A673 (cell line): ENCODE results near the gene TBC1D2. TPM values are rescaled to one million over a fixed set of nuclear protein-coding genes. Genes with fewer than 3 reads are reported as not detected.
A peak's percentile ranks its signal among the peaks of the same experiment; 100 is the strongest.

Source experiments
- BruUV-seq: library from RNA; stranded (reverse); fragments of 400-500 nt; replicated peaks from 2 replicates; lab custom pipeline; 2021; lab: Mats Ljungman, UMichigan
- CTCF ChIA-PET: fragments of 300-600 bp; sonication (Branson Sonifier 250); formaldehyde crosslinking; loops from one replicate; lab custom pipeline; 2022; ENCODE audit warnings: antibody characterized with exemption; lab: Charles Lee
- POLR2A ChIA-PET: fragments of 300-600 bp; sonication (Branson Sonifier 250); formaldehyde crosslinking; loops from one replicate; lab custom pipeline; 2022; ENCODE audit warnings: antibody characterized with exemption; ENCODE audit not compliant: low non-redundant PET; lab: Charles Lee
- DNase-seq: peaks from one replicate; pipeline ENCODE4 v3.0.0-alpha.2; 2015; ENCODE audit warnings: low spot score
- H3K27ac ChIP-seq: fragments of 200-600 bp; sonication (generic); 2 replicates; pipeline ENCODE4 v1.5.1; 2016; ENCODE audit warnings: mixed run types, low read depth, mild to moderate bottlenecking, mixed read lengths, antibody characterized with exemption, low read length; ENCODE audit not compliant: poor library complexity, severe bottlenecking
- H3K27me3 ChIP-seq: fragments of 200-600 bp; sonication (generic); replicated peaks from 2 replicates; pipeline ENCODE4 v1.6.1; 2017; ENCODE audit warnings: mixed run types, low read depth, mild to moderate bottlenecking, mixed read lengths, antibody characterized with exemption, low read length; ENCODE audit not compliant: insufficient read depth, poor library complexity
- H3K36me3 ChIP-seq: fragments of 200-600 bp; sonication (generic); 2 replicates; pipeline ENCODE4 v1.6.1; 2016; ENCODE audit warnings: mixed run types, mild to moderate bottlenecking, mixed read lengths, antibody characterized with exemption, low read length; ENCODE audit not compliant: insufficient read depth, poor library complexity, severe bottlenecking
- H3K4me1 ChIP-seq: fragments of 200-600 bp; sonication (generic); 2 replicates; pipeline ENCODE4 v1.6.1; 2017; ENCODE audit warnings: mixed run types, mild to moderate bottlenecking, mixed read lengths, antibody characterized with exemption, low read length; ENCODE audit not compliant: insufficient read depth, poor library complexity, severe bottlenecking
- H3K4me3 ChIP-seq: fragments of 200-600 bp; sonication (generic); 2 replicates; pipeline ENCODE4 v1.5.1; 2016; ENCODE audit warnings: low read depth, mixed run types, mild to moderate bottlenecking, mixed read lengths, low read length; ENCODE audit not compliant: poor library complexity, severe bottlenecking
- H3K9me3 ChIP-seq: fragments of 200-600 bp; sonication (generic); 2 replicates; pipeline ENCODE4 v1.6.1; 2016; ENCODE audit warnings: mixed run types, low read depth, mild to moderate bottlenecking, mixed read lengths, antibody characterized with exemption, low read length; ENCODE audit not compliant: poor library complexity, severe bottlenecking
- EZH2 ChIP-seq: fragments of 200-600 bp; sonication (generic); IDR thresholded peaks from 2 replicates; pipeline ENCODE4 v1.6.1; 2017; ENCODE audit warnings: borderline replicate concordance, low read depth, mild to moderate bottlenecking, mixed read lengths, antibody characterized with exemption, low read length; ENCODE audit not compliant: poor library complexity, severe bottlenecking
- intact Hi-C: fragments of 100-400 bp; cut with micrococcal nuclease; formaldehyde crosslinking; loops from one replicate; pipeline ENCODE4 v1.10.0; 2022; ENCODE audit not compliant: unreplicated experiment
- total RNA-seq: library from RNA; stranded (reverse); gene quantifications from 2 replicates; pipeline ENCODE4 v1.2.3, GENCODE V29; 2021
- TF ChIP-seq, protein P1 (sequence below): fragments of 300-800, 200-600 bp; sonication (generic); conservative IDR thresholded peaks from 2 replicates; pipeline ENCODE4 v1.5.1; 2017; ENCODE audit warnings: low read depth, mild to moderate bottlenecking, antibody characterized with exemption, low read length, moderate library complexity, mixed read lengths

TBC1D2 gene
- total RNA-seq, 1 experiment from 2014 or later: 3.2 TPM

DNA sequence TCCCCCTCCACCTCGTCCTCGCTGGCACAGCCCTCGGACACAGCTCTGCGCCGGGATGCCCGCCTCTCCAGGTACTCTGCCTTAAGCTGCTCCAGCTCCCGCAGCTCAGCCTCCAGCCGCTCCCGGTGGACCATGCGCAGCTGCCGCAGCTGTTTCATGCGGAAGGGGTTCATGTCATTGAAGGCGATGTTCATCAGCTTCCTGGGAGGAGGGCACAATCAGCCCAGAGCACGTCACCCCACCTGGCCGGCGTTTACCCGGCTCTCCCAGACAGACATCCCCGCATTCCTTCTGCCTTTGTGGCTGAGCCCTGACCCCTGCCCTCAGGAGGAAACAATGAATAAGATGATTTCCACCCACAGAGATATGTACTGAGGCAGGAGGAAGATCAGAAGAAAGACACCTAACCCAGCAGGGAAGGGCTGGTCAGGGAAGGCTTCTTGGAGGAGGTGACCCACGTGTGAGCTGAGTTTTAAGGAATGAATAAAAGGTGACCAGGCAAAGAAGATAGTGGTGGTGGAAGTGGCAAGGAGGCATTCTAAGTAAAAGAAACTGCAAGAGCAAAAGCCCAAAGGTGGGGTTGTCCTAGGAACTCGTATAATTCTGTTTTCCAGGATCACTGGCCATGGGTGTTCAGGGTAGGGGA is 55.9 kb downstream of the TBC1D2 start:
- H3K27me3 ChIP-seq: no peaks in the 10 kb centered on the region
- POLR2A ChIA-PET: no interaction called here
- TF ChIP-seq, protein P1, sequence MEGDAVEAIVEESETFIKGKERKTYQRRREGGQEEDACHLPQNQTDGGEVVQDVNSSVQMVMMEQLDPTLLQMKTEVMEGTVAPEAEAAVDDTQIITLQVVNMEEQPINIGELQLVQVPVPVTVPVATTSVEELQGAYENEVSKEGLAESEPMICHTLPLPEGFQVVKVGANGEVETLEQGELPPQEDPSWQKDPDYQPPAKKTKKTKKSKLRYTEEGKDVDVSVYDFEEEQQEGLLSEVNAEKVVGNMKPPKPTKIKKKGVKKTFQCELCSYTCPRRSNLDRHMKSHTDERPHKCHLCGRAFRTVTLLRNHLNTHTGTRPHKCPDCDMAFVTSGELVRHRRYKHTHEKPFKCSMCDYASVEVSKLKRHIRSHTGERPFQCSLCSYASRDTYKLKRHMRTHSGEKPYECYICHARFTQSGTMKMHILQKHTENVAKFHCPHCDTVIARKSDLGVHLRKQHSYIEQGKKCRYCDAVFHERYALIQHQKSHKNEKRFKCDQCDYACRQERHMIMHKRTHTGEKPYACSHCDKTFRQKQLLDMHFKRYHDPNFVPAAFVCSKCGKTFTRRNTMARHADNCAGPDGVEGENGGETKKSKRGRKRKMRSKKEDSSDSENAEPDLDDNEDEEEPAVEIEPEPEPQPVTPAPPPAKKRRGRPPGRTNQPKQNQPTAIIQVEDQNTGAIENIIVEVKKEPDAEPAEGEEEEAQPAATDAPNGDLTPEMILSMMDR: no peak
- CTCF ChIA-PET: no interaction called here
- H3K4me3 ChIP-seq: no peak overlapping the region
- no peaks in the 10 kb centered on the region for H3K4me1 ChIP-seq
- no peaks in the 10 kb centered on the region for H3K9me3 ChIP-seq
- no peak for DNase-seq
- no peak overlapping the region for H3K27ac ChIP-seq
- H3K36me3 ChIP-seq: no peaks in the 10 kb centered on the region
- BruUV-seq: no TSS peak
- intact Hi-C loops: no loop called here

DNA sequence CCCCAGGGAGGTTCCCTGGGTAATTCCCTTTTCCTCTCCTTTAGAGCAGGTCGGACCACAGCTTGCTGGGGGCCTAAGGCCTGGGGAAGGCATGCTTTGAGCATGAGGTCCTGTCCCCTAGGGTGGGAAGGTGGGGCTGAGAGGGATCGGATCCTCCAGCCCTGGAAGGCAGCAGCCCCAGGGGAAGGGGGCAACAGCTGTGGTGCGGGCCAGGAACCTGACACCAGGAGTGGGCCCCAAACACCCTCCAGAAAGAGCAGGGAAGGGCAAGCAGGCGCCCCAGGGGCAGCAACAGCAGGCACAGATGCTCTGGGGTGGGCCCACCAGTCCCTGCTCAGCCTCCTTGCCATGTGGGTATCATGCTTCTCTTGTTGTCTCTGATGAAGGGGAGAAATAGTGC is 59.8 kb downstream of the TBC1D2 start:
- intact Hi-C loops: no loop called here
- POLR2A ChIA-PET: interaction anchor here (0.5 kb wide), 1 partner anchor 274 kb away, joined by 3 read pairs; the partner anchor contains the start of gene TRMO
- BruUV-seq: no TSS peak
- Histone ChIP-seq H3K27ac (no peak overlapping the region), H3K27me3 (no peaks in the 10 kb centered on the region), H3K36me3 (no peaks in the 10 kb centered on the region), H3K9me3 (no peaks in the 10 kb centered on the region), H3K4me3 (no peak overlapping the region), H3K4me1 (peaks cover 3% of the 10 kb centered on the region)
- TF ChIP-seq, protein P1: no peak
- no peak for TF ChIP-seq EZH2
- CTCF ChIA-PET: no interaction called here
- DNase-seq: no peak

DNA sequence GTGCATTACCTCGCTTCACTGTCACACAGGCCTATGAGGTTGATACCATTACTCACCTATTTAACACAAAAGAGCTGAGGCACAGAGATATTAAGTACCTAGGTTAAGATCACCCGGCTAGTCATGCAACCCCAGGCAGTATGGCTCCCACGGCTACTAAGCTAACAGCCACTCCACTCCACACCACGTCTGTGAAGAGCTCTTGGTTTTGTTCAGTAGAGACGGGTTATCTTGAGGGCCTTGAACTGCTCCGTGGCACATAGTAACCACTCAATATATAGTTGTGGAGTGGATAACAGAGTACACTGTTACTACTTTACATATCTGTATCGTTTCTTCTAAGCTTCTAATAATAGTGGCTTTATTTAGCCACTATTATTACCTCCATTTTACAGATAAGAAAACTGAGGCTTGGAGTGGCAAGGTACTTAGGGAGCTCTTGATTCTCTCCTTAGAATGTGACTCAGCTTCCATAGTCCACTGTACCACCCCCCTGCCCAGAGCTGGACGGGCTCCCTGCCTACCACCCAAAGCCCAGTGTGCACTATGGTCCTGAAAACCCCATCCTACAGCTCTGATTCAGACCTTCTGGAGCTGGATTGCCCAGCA is 62.0 kb downstream of the TBC1D2 start:
- Histone ChIP-seq H3K9me3 (no peaks in the 10 kb centered on the region), H3K27me3 (no peaks in the 10 kb centered on the region), H3K4me1 (peaks cover 3% of the 10 kb centered on the region), H3K27ac (no peak overlapping the region), H3K4me3 (peak overlapping the region; percentile 57), H3K36me3 (no peaks in the 10 kb centered on the region)
- intact Hi-C loops: no loop called here
- TF ChIP-seq, protein P1: no peak
- no peak for TF ChIP-seq EZH2
- DNase-seq: no peak
- CTCF ChIA-PET: no interaction called here
- POLR2A ChIA-PET: no interaction called here
- no TSS peak for BruUV-seq
